HEK293 (cell line): Measurements from ENCODE around the gene MAP4K4.

Experiments used
- CTCF ChIA-PET: fragments of 350-600 bp; formaldehyde crosslinking; extraction: SDS; loops from one replicate; lab custom pipeline; 2021; ENCODE audit warnings: antibody characterized with exemption; lab: Yijun Ruan, JAX
- POLR2A ChIA-PET: fragments of 300-600 bp; formaldehyde crosslinking; extraction: SDS; loops from one replicate; lab custom pipeline; 2020; ENCODE audit warnings: antibody characterized with exemption, inconsistent platforms; lab: Yijun Ruan, JAX
- H3K27ac ChIP-seq: fragments of 200-500 bp; sonication (Bioruptor generic); 2 replicates; pipeline ENCODE4 v1.5.1; 2014; ENCODE audit warnings: low read depth, low read length, control low read depth, inconsistent platforms; ENCODE audit errors: extremely low read depth
- H3K36me3 ChIP-seq, 2 experiments: fragments of 200-500 bp in 1 of 2; sonication (Bioruptor generic) in 1 of 2; 1 replicate in 1 of 2; 2 replicates in 1 of 2; pipeline ENCODE4 v1.5.1; 2014 to 2017; ENCODE audit warnings: inconsistent platforms in 2 of 2, low read length in 2 of 2; ENCODE audit not compliant: control insufficient read depth in 2 of 2, insufficient read depth in 1 of 2
- H3K4me1 ChIP-seq: fragments of 200-500 bp; sonication (Bioruptor generic); 2 replicates; pipeline ENCODE4 v1.5.1; 2014; ENCODE audit warnings: mild to moderate bottlenecking, low read length, inconsistent platforms; ENCODE audit not compliant: control insufficient read depth, insufficient read depth
- H3K4me3 ChIP-seq: 2 replicates; pipeline ENCODE4 v1.5.1; 2011; ENCODE audit warnings: low read depth, mild to moderate bottlenecking, control low read depth, low read length, moderate library complexity
- H3K9me3 ChIP-seq: fragments of 200-500 bp; sonication (Bioruptor generic); 2 replicates; pipeline ENCODE4 v1.5.1; 2014; ENCODE audit warnings: low read depth, low read length, inconsistent platforms; ENCODE audit not compliant: control insufficient read depth, insufficient read depth
- AEBP2 ChIP-seq: fragments of 450-650 bp; formaldehyde crosslinking; IDR thresholded peaks from 2 replicates; pipeline ENCODE4 v1.5.1; 2016; ENCODE audit warnings: missing biosample characterization, missing genetic modification characterization, borderline replicate concordance
- ATF2 ChIP-seq: fragments of 450-650 bp; formaldehyde crosslinking; IDR thresholded peaks from 2 replicates; pipeline ENCODE4 v1.5.1; 2016; ENCODE audit warnings: missing biosample characterization, missing genetic modification characterization, low read depth
- BCL6B ChIP-seq: fragments of 450-650 bp; formaldehyde crosslinking; IDR thresholded peaks from 2 replicates; pipeline ENCODE4 v1.5.1; 2017; ENCODE audit warnings: missing biosample characterization, missing genetic modification characterization
- KLF17 ChIP-seq: fragments of 450-650 bp; formaldehyde crosslinking; IDR thresholded peaks from 2 replicates; pipeline ENCODE4 v1.5.1; 2016; ENCODE audit warnings: missing biosample characterization, missing genetic modification characterization
- YY1 ChIP-seq: fragments of 450-650 bp; formaldehyde crosslinking; IDR thresholded peaks from 2 replicates; pipeline ENCODE4 v1.5.1; 2018; ENCODE audit warnings: missing biosample characterization, missing genetic modification characterization
- ZBTB21 ChIP-seq: fragments of 450-650 bp; formaldehyde crosslinking; IDR thresholded peaks from 2 replicates; pipeline ENCODE4 v1.5.1; 2017; ENCODE audit warnings: missing biosample characterization, missing genetic modification characterization
- ZFP3 ChIP-seq: fragments of 450-650 bp; formaldehyde crosslinking; IDR thresholded peaks from 2 replicates; pipeline ENCODE4 v1.5.1; 2016; ENCODE audit warnings: low read depth, missing biosample characterization, missing genetic modification characterization
- ZIC2 ChIP-seq: fragments of 450-650 bp; formaldehyde crosslinking; IDR thresholded peaks from 2 replicates; pipeline ENCODE4 v1.5.1; 2016; ENCODE audit warnings: missing biosample characterization, missing genetic modification characterization
- ZNF112 ChIP-seq: fragments of 450-650 bp; formaldehyde crosslinking; IDR thresholded peaks from 2 replicates; pipeline ENCODE4 v1.5.0; 2017; ENCODE audit warnings: missing biosample characterization, missing genetic modification characterization
- ZNF2 ChIP-seq: fragments of 450-650 bp; formaldehyde crosslinking; IDR thresholded peaks from 2 replicates; pipeline ENCODE4 v1.5.1; 2016; ENCODE audit warnings: missing biosample characterization, missing genetic modification characterization
- ZNF223 ChIP-seq: fragments of 450-650 bp; formaldehyde crosslinking; IDR thresholded peaks from 2 replicates; pipeline ENCODE4 v1.5.1; 2016; ENCODE audit warnings: missing biosample characterization, missing genetic modification characterization
- ZNF302 ChIP-seq: fragments of 450-650 bp; formaldehyde crosslinking; IDR thresholded peaks from 2 replicates; pipeline ENCODE4 v1.5.1; 2016; ENCODE audit warnings: missing biosample characterization, missing genetic modification characterization, low read depth
- ZNF362 ChIP-seq: fragments of 450-650 bp; formaldehyde crosslinking; IDR thresholded peaks from 2 replicates; pipeline ENCODE4 v1.5.1; 2016; ENCODE audit warnings: missing biosample characterization, missing genetic modification characterization
- ZNF501 ChIP-seq: fragments of 450-650 bp; formaldehyde crosslinking; IDR thresholded peaks from 2 replicates; pipeline ENCODE4 v1.5.1; 2016; ENCODE audit warnings: missing biosample characterization, missing genetic modification characterization
- ZNF510 ChIP-seq: fragments of 450-650 bp; formaldehyde crosslinking; IDR thresholded peaks from 2 replicates; pipeline ENCODE4 v1.5.1; 2018; ENCODE audit warnings: mild to moderate bottlenecking, missing genetic modification characterization, missing biosample characterization; ENCODE audit not compliant: insufficient replicate concordance
- ZNF626 ChIP-seq: fragments of 450-650 bp; sonication (Bioruptor Pico); formaldehyde crosslinking; IDR thresholded peaks from 2 replicates; pipeline ENCODE4 v1.5.1; 2018; ENCODE audit warnings: missing biosample characterization, missing genetic modification characterization, inconsistent platforms
- ZNF792 ChIP-seq: fragments of 450-650 bp; formaldehyde crosslinking; IDR thresholded peaks from 2 replicates; pipeline ENCODE4 v1.5.1; 2016; ENCODE audit warnings: missing biosample characterization, missing genetic modification characterization

MAP4K4 gene

GRCh38 chr2:101795033-101795432 lies 97.5 kb downstream of the MAP4K4 start:
- Histone ChIP-seq H3K36me3 (peaks cover 0 to 8% of the 10 kb centered on the region in 2 experiments; a peak in 1 of 3 replicates), H3K4me3 (no peak overlapping the region), H3K27ac (no peak overlapping the region), H3K9me3 (no peaks in the 10 kb centered on the region), H3K4me1 (no peaks in the 10 kb centered on the region; the same call in 1 of the 2 replicates)
- ChIA-PET POLR2A (no interaction called here), CTCF (no interaction called here)
- TF ChIP-seq ZBTB21 (tag by site-specific recombination), result no peak
- TF ChIP-seq ZFP3 (tag by site-specific recombination), result no peak
- TF ChIP-seq ZNF362 (tag by site-specific recombination), result no peak
- no peak for TF ChIP-seq ZNF792 (tag by site-specific recombination)

GRCh38 chr2:101796825-101797600 lies 99.5 kb downstream of the MAP4K4 start:
- ChIA-PET CTCF (no interaction called here), POLR2A (interaction anchor here (0.6 kb wide), 1 partner anchor 41 kb away, joined by 3 read pairs; no protein-coding TSS in a partner anchor)
- H3K4me3 ChIP-seq, result no peak overlapping the region
- H3K27ac ChIP-seq, result no peak overlapping the region
- TF ChIP-seq YY1 (tag by site-specific recombination) (no peak), ZNF510 (tag by site-specific recombination) (no peak), ZNF501 (tag by site-specific recombination) (no peak), ZNF302 (tag by site-specific recombination) (no peak), BCL6B (tag by site-specific recombination) (no peak), AEBP2 (no peak), KLF17 (tag by site-specific recombination) (no peak), ATF2 (tag by site-specific recombination) (no peak), ZNF2 (tag by site-specific recombination) (no peak), ZNF112 (tag by site-specific recombination) (no peak), ZIC2 (tag by site-specific recombination) (no peak), ZNF626 (tag by site-specific recombination) (no peak), ZNF223 (tag by site-specific recombination) (no peak)
- no peaks in the 10 kb centered on the region for H3K36me3 ChIP-seq
- H3K9me3 ChIP-seq, result no peaks in the 10 kb centered on the region
- H3K4me1 ChIP-seq, result no peaks in the 10 kb centered on the region; the same call in 1 of the 2 replicates
